ENCODE data around the gene DLG2.

DLG2 gene

GRCh38 chr11:83523676-83524075 is 2103.5 kb downstream of the DLG2 start:
- DNase-seq = no peak

GRCh38 chr11:83522911-83523310 is 2104.2 kb downstream of the DLG2 start:
- DNase-seq = no peak

GRCh38 chr11:83521647-83522596 is 2105.2 kb downstream of the DLG2 start:
- DNase-seq = no peak

- no peak for DNase-seq
Measured at GRCh38 chr11:83520849-83521248, 2106.3 kb downstream of the DLG2 start.

- no peak for DNase-seq
Measured at GRCh38 chr11:83511646-83512045, 2115.5 kb downstream of the DLG2 start.

- DNase-seq = no peak
Measured at GRCh38 chr11:83510530-83511460, 2116.3 kb downstream of the DLG2 start.

- DNase-seq = no peak
Measured at GRCh38 chr11:83508804-83509203, 2118.3 kb downstream of the DLG2 start.

- no peak for DNase-seq
Measured at GRCh38 chr11:83502041-83502440, 2125.1 kb downstream of the DLG2 start.

- no peak for DNase-seq
Measured at GRCh38 chr11:83493917-83494316, 2133.2 kb downstream of the DLG2 start.

GRCh38 chr11:83493034-83493433 is 2134.1 kb downstream of the DLG2 start:
- no peak for DNase-seq

- DNase-seq = no peak
Measured at GRCh38 chr11:83483808-83484207, 2143.3 kb downstream of the DLG2 start.

- no peak for DNase-seq
Measured at GRCh38 chr11:83480811-83481210, 2146.3 kb downstream of the DLG2 start.

- DNase-seq = no peak
Measured at GRCh38 chr11:83480251-83480650, 2146.9 kb downstream of the DLG2 start.

GRCh38 chr11:83477772-83478171 is 2149.4 kb downstream of the DLG2 start:
- DNase-seq = no peak

- DNase-seq = no peak
Measured at GRCh38 chr11:83475760-83476159, 2151.4 kb downstream of the DLG2 start.

- no peak for DNase-seq
Measured at GRCh38 chr11:83473743-83474142, 2153.4 kb downstream of the DLG2 start.

- no peak for DNase-seq
Measured at GRCh38 chr11:83472806-83473205, 2154.3 kb downstream of the DLG2 start.

GRCh38 chr11:83471831-83472727 is 2155.1 kb downstream of the DLG2 start:
- DNase-seq = no peak

GRCh38 chr11:83467837-83468236 is 2159.3 kb downstream of the DLG2 start:
- no peak for DNase-seq

- no peak for DNase-seq
Measured at GRCh38 chr11:83464160-83464944, 2162.8 kb downstream of the DLG2 start.

- DNase-seq = no peak
Measured at GRCh38 chr11:83459798-83460197, 2167.3 kb downstream of the DLG2 start.

- no peak for DNase-seq
Measured at GRCh38 chr11:83456566-83456965, 2170.6 kb downstream of the DLG2 start.
